ENCODE measurements around the gene NOC2L. TPM values are rescaled to one million over a fixed set of nuclear protein-coding genes. Genes with fewer than 3 reads are reported as not detected.

Gene NOC2L
- total RNA-seq, 3 donors from 2014 or later (not counting 1 experiment from before 2014, with no cell fraction given) = 61.4 to 66.0 (median 61.8) TPM

DNA sequence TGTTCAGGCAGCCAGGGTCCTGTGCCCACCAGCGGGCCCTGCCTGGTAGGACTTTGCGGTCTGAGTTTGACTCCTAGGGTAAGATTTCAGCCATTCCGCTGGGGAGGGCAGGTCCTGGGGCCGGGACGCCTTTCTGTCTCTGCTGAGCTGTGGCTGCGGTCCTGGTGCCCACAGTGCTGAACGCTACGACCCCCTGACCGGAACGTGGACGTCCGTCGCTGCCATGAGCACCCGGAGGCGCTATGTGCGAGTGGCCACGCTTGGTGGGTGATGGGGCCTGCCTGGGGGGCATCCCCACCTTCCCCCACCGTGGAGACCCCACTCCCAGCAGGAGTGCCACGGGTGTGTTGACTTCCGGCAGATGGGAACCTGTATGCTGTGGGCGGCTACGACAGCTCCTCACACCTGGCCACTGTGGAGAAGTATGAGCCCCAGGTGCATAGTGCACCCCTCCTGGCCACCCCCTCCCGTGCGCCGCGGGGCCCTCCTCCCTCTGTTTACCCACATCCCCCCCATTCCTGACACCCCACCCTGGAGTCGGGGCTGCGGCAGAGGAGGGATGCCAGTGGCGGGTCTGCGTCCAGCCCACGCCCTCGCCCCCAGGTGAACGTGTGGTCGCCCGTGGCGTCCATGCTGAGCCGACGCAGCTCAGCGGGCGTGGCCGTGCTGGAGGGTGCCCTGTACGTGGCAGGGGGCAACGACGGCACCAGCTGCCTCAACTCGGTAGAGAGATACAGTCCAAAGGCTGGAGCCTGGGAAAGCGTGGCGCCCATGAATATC lies 4.9 kb upstream of the NOC2L start:
- no peak for DNase-seq
- Mint-ChIP-seq H3K27me3 (ENCODE audit: low read depth in 2 of 2) (peaks cover 0 to 4% of the 10 kb centered on the region in 2 donors), H3K4me3 (no peak overlapping the region), H3K4me1 (no peaks in the 10 kb centered on the region), H3K36me3 (no peaks in the 10 kb centered on the region), H3K9me3 (no peaks in the 10 kb centered on the region), H3K27ac (no peak overlapping the region)
- 95% methylated on average over 47 of the region's 47 CpGs for WGBS (ENCODE audit: insufficient coverage)
- Histone ChIP-seq H3K27ac (ENCODE audit: low read length) (no peak overlapping the region), H3K4me1 (ENCODE audit: control insufficient read depth, insufficient read depth, low read length) (peaks cover 41% of the 10 kb centered on the region), H3K9me3 (ENCODE audit: control insufficient read depth, insufficient read depth, low read length) (no peaks in the 10 kb centered on the region), H3K4me3 (ENCODE audit: low read length) (no peak overlapping the region), H3K36me3 (ENCODE audit: control insufficient read depth, insufficient read depth, low read length) (no peaks in the 10 kb centered on the region), H3K27me3 (ENCODE audit: control insufficient read depth, insufficient read depth, low read length) (no peaks in the 10 kb centered on the region)
- intact Hi-C loops (cut with micrococcal nuclease) = no loop called here
- TF ChIP-seq, protein P1, sequence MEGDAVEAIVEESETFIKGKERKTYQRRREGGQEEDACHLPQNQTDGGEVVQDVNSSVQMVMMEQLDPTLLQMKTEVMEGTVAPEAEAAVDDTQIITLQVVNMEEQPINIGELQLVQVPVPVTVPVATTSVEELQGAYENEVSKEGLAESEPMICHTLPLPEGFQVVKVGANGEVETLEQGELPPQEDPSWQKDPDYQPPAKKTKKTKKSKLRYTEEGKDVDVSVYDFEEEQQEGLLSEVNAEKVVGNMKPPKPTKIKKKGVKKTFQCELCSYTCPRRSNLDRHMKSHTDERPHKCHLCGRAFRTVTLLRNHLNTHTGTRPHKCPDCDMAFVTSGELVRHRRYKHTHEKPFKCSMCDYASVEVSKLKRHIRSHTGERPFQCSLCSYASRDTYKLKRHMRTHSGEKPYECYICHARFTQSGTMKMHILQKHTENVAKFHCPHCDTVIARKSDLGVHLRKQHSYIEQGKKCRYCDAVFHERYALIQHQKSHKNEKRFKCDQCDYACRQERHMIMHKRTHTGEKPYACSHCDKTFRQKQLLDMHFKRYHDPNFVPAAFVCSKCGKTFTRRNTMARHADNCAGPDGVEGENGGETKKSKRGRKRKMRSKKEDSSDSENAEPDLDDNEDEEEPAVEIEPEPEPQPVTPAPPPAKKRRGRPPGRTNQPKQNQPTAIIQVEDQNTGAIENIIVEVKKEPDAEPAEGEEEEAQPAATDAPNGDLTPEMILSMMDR (IDR thresholded peaks at IDR 0.05) = no peak
- no peak for ATAC-seq

DNA sequence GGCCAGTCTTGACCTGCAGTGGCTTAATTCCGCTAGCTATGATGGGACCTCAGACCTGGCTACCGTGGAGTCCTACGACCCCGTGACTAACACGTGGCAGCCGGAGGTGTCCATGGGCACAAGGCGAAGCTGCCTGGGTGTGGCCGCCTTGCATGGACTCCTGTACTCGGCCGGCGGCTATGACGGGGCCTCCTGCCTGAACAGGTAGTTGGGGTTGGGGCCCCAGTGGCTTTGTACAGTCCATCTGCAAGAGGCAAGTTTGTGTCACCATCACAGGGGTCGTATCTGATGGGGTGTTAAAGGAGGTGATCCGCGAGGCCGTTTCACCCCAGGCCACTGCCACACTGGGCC lies 4.2 kb upstream of the NOC2L start:
- Mint-ChIP-seq H3K27me3 (ENCODE audit: low read depth in 2 of 2) (peaks cover 0 to under 1% of the 10 kb centered on the region in 2 donors), H3K9me3 (no peaks in the 10 kb centered on the region), H3K4me3 (peak overlapping the region; percentile 9), H3K36me3 (no peaks in the 10 kb centered on the region), H3K4me1 (peaks cover 6% of the 10 kb centered on the region in 2 donors), H3K27ac (no peak overlapping the region)
- H3K9me3 ChIP-seq (ENCODE audit: control insufficient read depth, insufficient read depth, low read length) = no peaks in the 10 kb centered on the region
- DNase-seq = no peak
- ATAC-seq = no peak
- H3K36me3 ChIP-seq (ENCODE audit: control insufficient read depth, insufficient read depth, low read length) = no peaks in the 10 kb centered on the region
- no peak overlapping the region for H3K4me3 ChIP-seq (ENCODE audit: low read length)
- no peaks in the 10 kb centered on the region for H3K27me3 ChIP-seq (ENCODE audit: control insufficient read depth, insufficient read depth, low read length)
- intact Hi-C loops (cut with micrococcal nuclease) = no loop called here
- TF ChIP-seq, protein P1 (IDR thresholded peaks at IDR 0.05) = no peak
- peaks cover 48% of the 10 kb centered on the region for H3K4me1 ChIP-seq (ENCODE audit: control insufficient read depth, insufficient read depth, low read length)
- WGBS (ENCODE audit: insufficient coverage) = 93% methylated on average over 16 of the region's 16 CpGs
- H3K27ac ChIP-seq (ENCODE audit: low read length) = no peak overlapping the region

DNA sequence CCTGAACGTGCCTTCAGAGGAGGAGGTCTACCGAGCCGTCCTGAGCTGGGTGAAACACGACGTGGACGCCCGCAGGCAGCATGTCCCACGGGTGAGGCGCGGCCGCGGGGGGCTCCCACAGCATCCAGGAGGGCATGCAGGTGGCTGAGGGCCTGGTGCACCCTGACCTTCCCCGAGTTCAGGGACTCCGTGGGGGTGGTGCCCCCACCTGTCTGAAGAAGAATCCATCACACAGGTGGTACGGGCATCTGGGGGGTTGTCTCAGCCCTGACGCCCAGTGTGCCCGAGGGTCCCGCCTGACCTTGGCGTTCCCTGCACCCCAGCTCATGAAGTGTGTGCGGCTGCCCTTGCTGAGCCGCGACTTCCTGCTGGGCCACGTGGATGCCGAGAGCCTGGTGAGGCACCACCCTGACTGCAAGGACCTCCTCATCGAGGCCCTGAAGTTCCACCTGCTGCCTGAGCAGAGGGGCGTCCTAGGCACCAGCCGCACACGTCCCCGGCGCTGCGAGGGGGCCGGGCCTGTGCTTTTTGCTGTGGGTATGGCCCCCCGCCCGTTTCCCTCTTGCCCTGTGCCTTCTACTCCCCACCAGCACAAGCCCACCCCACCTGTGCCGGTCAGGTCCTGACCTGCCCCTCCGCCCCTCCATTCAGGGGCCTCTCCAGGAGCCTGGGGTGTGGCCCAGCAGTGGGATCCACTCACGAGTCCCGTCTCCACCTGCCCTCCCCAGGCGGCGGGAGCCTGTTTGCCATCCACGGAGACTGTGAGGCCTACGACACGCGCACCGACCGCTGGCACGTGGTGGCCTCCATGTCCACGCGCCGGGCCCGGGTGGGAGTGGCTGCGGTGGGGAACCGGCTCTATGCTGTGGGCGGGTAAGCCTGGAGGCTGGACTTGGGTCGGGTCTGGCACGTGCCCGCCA lies 3.6 kb upstream of the NOC2L start:
- Mint-ChIP-seq H3K27ac (no peak overlapping the region), H3K27me3 (ENCODE audit: low read depth in 2 of 2) (no peaks in the 10 kb centered on the region), H3K4me3 (peak overlapping the region; percentile 28), H3K4me1 (peaks cover 11 to 12% of the 10 kb centered on the region in 2 donors), H3K36me3 (no peaks in the 10 kb centered on the region), H3K9me3 (no peaks in the 10 kb centered on the region)
- H3K4me3 ChIP-seq (ENCODE audit: low read length) = no peak overlapping the region
- ATAC-seq (no peak), DNase-seq (no peak)
- no peaks in the 10 kb centered on the region for H3K9me3 ChIP-seq (ENCODE audit: control insufficient read depth, insufficient read depth, low read length)
- H3K36me3 ChIP-seq (ENCODE audit: control insufficient read depth, insufficient read depth, low read length) = no peaks in the 10 kb centered on the region
- TF ChIP-seq, protein P1 (IDR thresholded peaks at IDR 0.05) = no peak
- WGBS (ENCODE audit: insufficient coverage) = 95% methylated on average over 57 of the region's 57 CpGs
- intact Hi-C loops (cut with micrococcal nuclease) = no loop called here
- H3K4me1 ChIP-seq (ENCODE audit: control insufficient read depth, insufficient read depth, low read length) = peaks cover 53% of the 10 kb centered on the region
- H3K27ac ChIP-seq (ENCODE audit: low read length) = no peak overlapping the region
- H3K27me3 ChIP-seq (ENCODE audit: control insufficient read depth, insufficient read depth, low read length) = no peaks in the 10 kb centered on the region
